ENCODE results near the gene THBD.

Gene THBD

DNA sequence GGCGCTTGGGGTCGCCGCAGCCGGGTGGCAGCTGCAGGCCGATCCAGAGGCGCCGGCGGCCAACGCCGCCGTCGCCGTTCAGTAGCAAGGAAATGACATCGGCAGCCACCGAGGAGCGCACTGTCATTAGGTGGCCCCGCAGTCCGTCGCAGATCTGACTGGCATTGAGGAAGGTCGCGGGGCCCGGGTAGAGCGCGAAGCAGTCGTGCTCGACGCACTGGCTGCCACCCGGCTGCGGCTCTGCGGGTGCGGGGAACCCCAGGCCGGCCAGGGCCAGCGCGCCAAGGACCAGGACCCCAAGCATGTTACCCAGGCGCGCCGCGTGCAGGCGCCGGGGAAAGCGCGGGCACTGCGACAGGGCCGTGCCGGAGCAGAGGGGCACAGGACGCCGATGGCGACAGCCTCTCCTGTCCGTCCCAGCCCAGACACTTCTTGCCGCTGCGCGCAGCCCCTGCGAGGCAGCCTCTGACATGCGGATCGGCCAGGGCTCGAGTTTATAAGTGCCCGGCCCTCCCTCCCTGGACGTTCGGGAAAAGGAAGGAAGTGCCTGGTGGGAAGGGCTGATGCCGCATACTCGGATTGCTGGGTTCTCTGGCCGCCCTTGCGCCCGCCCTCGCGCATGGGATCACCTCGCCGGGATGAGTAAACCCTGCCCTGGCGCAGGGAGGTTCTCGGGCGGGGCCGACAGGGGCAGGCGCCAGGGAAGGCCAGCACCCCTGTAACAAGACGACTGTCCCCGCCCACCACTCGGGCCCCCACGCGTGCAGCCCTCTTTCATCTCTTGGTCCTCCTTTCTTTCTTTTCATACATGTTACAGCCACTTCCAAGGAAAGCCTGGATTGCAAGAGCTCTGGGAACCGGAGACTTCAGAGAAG lies at the start of gene THBD:
THBD (minus strand) TSS at position 472 of the 875 bp plus-strand sequence; CDS start at position 304, 168 bp downstream.
- no peak for DNase-seq

GRCh38 chr20:23097636-23098580 lies 48.4 kb upstream of the THBD start:
- no peak for DNase-seq

DNA sequence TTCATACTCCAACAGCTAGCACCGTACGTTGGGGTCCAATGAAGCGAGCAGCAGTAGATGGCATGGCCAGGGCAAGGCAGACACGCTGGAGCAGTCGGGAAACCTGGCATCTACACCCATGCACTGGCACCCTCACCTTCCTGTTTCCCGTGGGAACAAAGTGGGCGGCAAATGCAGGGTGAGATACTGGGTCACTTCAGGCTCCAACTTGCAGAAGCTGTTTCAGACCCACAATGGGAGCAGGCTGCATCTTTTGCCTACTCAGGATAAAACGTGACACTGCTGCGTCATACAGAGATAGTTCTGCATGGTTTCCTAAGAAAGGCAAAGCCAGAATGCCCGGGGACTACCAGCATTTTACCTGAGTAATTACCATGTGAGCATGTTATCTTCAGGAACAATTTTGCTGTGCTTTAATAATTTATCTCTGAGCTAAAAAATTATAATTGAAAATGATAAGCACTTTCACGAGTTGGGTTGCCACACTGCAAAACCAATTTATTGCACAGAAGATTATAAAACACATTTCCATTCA lies 47.6 kb upstream of the THBD start:
- no peak for DNase-seq

GRCh38 chr20:23096097-23096496 lies 46.6 kb upstream of the THBD start:
- DNase-seq = no peak

DNA sequence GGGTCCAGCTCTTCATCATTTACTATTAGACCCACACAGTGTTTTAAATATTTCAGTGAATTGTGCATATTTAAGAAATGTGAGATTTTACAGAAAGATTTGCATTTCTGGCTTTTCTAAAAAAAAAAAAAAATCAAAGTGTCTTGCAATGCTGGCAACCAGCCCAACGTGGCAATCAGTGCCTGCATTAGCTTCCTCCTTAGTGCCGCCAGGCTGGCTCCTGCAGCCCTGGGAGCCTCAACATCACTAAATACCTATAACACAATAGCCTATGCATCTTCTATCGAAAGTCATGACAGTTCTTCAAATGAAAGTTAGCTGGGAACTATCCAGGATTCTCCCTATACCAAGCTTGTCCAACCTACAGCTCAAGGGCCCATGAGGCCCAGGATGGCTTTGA lies 46.0 kb upstream of the THBD start:
- no peak for DNase-seq

DNA sequence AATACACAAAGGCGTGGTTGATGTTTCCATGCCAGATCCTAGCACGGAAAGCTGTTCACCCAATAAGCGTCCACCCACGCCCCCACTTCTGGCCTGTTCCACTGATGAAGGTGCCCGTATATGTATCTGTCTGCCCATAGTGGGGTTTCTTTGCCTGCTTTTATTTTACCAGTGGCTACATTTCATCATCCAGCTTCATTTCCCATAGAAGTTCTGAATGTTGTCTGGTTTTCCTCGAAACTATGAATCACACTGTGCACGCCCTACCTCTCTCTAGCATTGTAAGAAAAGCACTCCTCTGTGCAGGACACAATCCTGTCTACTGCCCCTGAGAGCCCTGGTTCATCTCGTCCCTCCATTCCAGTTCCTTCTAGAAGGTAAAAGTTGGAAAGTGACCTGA lies 45.5 kb upstream of the THBD start:
- no peak for DNase-seq

- no peak for DNase-seq
These were observed 44.9 kb upstream of the THBD start for GRCh38 chr20:23094213-23094896.

- DNase-seq = no peak
These were observed 44.1 kb upstream of the THBD start for GRCh38 chr20:23093613-23094012.

GRCh38 chr20:23092861-23093495 lies 43.5 kb upstream of the THBD start:
- no peak for DNase-seq

- DNase-seq = no peak
These were observed 42.9 kb upstream of the THBD start for GRCh38 chr20:23092384-23092756.

DNA sequence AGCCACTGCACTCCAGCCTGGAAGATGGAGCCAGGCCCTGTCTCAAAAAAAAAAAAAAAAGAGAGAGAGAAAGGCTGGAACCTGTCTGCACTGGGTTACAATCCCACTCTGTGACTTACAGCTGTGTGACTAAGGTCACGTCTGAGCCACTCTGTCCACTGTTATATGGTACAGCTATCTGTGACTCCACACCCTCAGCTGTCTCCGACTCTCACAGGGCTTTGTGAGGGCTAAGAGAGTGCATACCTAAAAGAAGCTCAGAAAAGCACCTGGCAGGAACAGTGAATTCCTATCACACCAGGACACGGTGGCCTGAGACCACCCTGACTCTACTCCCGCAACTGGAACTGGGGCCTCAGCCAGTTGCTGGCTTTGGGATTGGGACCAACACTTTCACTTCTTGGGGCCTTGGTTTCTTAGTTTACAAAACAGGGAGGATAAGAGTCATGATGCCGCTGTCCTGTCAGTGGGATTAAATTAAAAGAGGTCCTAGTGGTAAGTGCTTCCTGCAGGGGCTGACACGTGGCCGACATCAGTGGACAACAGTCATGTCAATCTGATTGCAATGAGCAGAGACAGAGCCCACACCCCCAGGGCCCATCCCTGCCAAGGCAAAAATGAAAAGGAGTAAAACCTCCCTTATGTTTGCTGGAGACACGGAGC lies 42.4 kb upstream of the THBD start:
- DNase-seq = no peak

DNA sequence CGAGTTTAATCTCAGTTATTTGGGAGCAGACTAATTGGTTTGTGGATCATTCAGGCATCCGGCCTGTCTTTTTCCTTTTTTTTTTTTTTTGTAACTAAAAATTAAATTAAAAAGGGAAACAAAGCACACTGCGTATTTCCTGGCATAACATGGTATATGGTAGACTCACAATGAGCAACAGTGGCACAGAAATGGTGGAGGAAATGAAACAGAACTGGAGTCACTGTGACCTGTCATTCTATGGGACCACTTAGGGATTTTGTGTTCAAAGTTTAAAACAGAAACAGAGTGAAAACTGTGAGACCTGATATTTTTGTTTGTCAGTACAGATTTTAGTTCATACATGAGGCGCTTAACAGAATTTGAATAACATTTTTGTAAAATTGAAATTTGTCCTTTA lies 41.4 kb upstream of the THBD start:
- no peak for DNase-seq

- DNase-seq = no peak
These were observed 40.7 kb upstream of the THBD start for GRCh38 chr20:23090147-23090546.

DNA sequence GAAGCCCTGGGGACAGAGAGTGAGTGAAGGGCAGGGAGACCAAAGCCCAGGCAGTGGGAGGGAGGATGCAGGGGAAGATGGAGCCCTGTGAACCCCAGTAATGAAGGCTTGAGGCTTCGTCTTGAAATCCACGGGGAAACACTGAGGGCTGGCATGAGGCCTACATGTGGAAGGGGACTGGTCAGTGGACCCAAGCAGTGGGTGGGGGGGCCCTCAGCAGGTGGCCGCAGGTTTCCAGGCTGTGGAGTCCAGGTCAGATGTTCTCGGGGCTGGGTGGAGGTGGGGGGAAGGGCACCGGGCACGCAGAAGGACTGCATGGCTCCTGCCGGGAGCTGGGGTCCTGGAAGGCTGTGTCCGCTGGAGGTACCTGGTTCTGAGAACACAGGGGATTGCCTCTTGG lies 39.4 kb upstream of the THBD start:
- DNase-seq = no peak

- no peak for DNase-seq
These were observed 38.2 kb upstream of the THBD start for GRCh38 chr20:23087587-23088251.

GRCh38 chr20:23086931-23087411 lies 37.5 kb upstream of the THBD start:
- no peak for DNase-seq

GRCh38 chr20:23086056-23086566 lies 36.6 kb upstream of the THBD start, which contains the start of gene CD93:
TSS of gene CD93 (minus strand) at chr20:23086324. CDS start at chr20:23086192, 132 bp downstream.
- DNase-seq = no peak

DNA sequence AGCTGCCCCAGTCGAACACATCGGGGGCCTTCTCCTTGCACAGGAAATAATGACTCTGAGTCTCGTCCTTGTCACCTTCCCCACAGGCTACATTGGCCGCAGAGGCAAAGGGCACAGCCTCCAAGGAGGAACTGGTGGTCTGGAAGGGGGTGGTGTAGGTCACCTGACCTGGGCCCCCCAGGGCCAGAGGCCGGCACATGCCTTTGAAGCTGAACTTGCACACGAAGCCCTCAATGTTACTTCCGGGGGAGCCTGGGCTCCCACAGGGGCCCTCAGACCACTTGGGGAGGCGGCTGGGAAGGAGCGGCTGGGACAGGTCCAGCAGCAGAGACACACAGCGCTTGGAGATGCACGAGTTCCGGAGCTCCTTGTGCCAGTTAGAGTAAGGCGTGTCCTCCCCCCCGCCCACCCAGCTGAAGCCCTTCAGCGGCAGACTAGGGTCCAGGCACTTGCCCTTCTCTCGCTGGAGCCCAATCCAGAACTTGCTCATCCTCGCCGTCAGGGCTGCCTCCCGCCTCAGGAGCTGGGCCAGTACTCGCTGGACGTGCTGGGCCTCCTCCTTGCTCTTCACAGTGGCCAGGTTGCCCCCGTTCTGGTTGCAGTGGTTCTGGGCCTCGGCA lies 36.1 kb upstream of the THBD start:
- DNase-seq = no peak

DNA sequence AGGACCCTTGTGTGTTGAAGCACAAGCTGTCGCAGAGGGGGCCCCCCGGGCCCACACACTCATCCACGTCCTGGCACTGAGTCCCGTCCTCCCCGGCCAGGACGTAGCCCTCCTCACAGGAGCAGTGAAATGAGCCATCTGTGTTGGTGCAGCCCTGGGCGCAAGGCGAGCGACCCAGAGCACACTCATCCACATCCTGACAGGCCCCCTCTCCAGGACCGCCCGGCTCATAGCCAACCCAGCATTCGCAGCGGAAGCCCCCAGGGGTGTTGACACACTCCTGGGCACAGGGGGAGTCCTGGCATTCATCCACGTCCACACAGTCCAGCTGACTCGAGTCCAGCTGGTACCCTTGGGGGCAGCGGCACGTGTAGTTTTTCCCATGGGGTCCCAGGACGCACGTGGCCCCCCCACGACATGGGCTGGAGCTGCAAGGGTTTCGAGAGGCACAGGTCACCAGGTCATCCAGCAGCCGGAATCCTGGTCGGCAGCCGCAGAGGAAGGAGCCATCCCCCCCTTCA lies 35.4 kb upstream of the THBD start:
- DNase-seq = no peak

- no peak for DNase-seq
These were observed 34.9 kb upstream of the THBD start for GRCh38 chr20:23084282-23084844.
